GM18858 (cell line): ENCODE measurements around the gene CRYBG3.
"Not testable (repeated sequence)": the region's sequence is repeated elsewhere in the genome, so short reads cannot be mapped to it uniquely, and the experiment has no call there.

Source experiments
- ATAC-seq: cut with Tn5 transposase; IDR thresholded peaks from one replicate; pipeline ENCODE4 v1.9.1; 2021; ENCODE audit not compliant: unreplicated experiment

Gene CRYBG3

GRCh38 chr3:97821774-97822358 is at the start of gene CRYBG3:
Gene CRYBG3 (plus strand): TSS chr3:97822011. CDS start chr3:97822207, 196 bp downstream.
- peak; percentile 96 for ATAC-seq

- ATAC-seq, result no peak
Observed at GRCh38 chr3:97772926-97773325, 48.9 kb upstream of the CRYBG3 start.

- no peak for ATAC-seq
Observed at GRCh38 chr3:97778152-97778551, 43.7 kb upstream of the CRYBG3 start.

- ATAC-seq, result peak; percentile 68
Observed at GRCh38 chr3:97793420-97794019, 28.3 kb upstream of the CRYBG3 start.

- ATAC-seq, result no peak
Observed at GRCh38 chr3:97795951-97796350, 25.9 kb upstream of the CRYBG3 start.

- ATAC-seq, result no peak
Observed at GRCh38 chr3:97804471-97804870, 17.3 kb upstream of the CRYBG3 start.

- no peak for ATAC-seq
Observed at GRCh38 chr3:97810779-97811390, 10.9 kb upstream of the CRYBG3 start.

GRCh38 chr3:97815149-97815917 is 6.5 kb upstream of the CRYBG3 start:
- ATAC-seq, result peak; percentile 54

GRCh38 chr3:97816811-97817210 is 5.0 kb upstream of the CRYBG3 start:
- ATAC-seq, result no peak

- no peak for ATAC-seq
Observed at GRCh38 chr3:97817965-97818364, 3.8 kb upstream of the CRYBG3 start.

- ATAC-seq, result no peak
Observed at GRCh38 chr3:97820780-97821179, 1.0 kb upstream of the CRYBG3 start.

- ATAC-seq, result peak; percentile 36
Observed at GRCh38 chr3:97821287-97821773, 481 bp upstream of the CRYBG3 start.

GRCh38 chr3:97822359-97822775 is 556 bp downstream of the CRYBG3 start:
- ATAC-seq, result no peak

- no peak for ATAC-seq
Observed at GRCh38 chr3:97823046-97824004, 1.5 kb downstream of the CRYBG3 start.

- no peak for ATAC-seq
Observed at GRCh38 chr3:97825101-97825500, 3.3 kb downstream of the CRYBG3 start.

- no peak for ATAC-seq
Observed at GRCh38 chr3:97827741-97828471, 6.1 kb downstream of the CRYBG3 start.

GRCh38 chr3:97829198-97829597 is 7.4 kb downstream of the CRYBG3 start:
- no peak for ATAC-seq

- no peak for ATAC-seq
Observed at GRCh38 chr3:97830638-97831037, 8.8 kb downstream of the CRYBG3 start.

GRCh38 chr3:97831140-97831539 is 9.3 kb downstream of the CRYBG3 start:
- no peak for ATAC-seq

- not testable (repeated sequence) for ATAC-seq
Observed at GRCh38 chr3:97833184-97833583, 11.4 kb downstream of the CRYBG3 start.
